ENCODE measurements around the gene RSU1.

DNA sequence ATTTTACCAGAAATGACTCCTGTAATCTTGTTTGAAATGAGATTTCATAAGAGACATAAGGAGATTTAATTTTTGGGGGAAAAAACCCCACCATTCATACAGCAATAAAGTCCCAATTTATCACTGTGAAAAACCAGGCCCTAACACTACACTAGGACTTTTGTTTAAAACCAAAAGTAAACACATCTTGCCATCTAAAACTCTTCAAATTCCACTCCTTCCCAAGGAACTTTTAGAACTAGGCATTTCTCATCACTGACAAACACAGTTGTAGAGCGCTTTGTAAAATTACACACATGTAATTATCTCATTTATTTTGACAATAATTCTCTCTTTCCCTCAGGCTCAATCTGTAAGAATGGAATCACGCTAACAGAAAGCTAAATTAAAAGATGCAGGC lies 167.5 kb downstream of the RSU1 start:
- TF ChIP-seq POLR2A (IDR thresholded peaks at IDR 0.05): no peak
- TF ChIP-seq CTCF (IDR thresholded peaks at IDR 0.05): no peak
- TF ChIP-seq EP300 (IDR thresholded peaks at IDR 0.05): no peak

Data from tibial nerve (tissue), 4 donors.